Activated naive CD4-positive, alpha-beta T cell treated with anti-CD3 and anti-CD28 coated beads for 36 hours (primary cell): ENCODE data around the gene MBNL3. TPM values are rescaled to one million over a fixed set of nuclear protein-coding genes. Genes with fewer than 3 reads are reported as not detected.

ENCODE experiments used
- CTCF ChIA-PET: fragments of 350-600 bp; sonication (Branson Sonifier 250); formaldehyde crosslinking; loops from one replicate; lab custom pipeline; 2021; ENCODE audit warnings: antibody characterized with exemption; lab: Charles Lee
- DNase-seq: peaks from one replicate; pipeline ENCODE4 v3.0.0-alpha.2; 2020
- H3K27ac Mint-ChIP-seq: one replicate; pipeline ENCODE4 v1.8.0; 2021; ENCODE audit warnings: mild to moderate bottlenecking, mixed read lengths
- H3K27me3 Mint-ChIP-seq: one replicate; pipeline ENCODE4 v1.8.0; 2021; ENCODE audit warnings: low read depth, mixed read lengths
- H3K36me3 Mint-ChIP-seq: one replicate; pipeline ENCODE4 v1.8.0; 2021; ENCODE audit warnings: low read depth, mixed read lengths
- H3K4me1 Mint-ChIP-seq: one replicate; pipeline ENCODE4 v1.8.0; 2021; ENCODE audit warnings: low read depth, mixed read lengths
- H3K4me3 Mint-ChIP-seq: one replicate; pipeline ENCODE4 v1.8.0; 2021; ENCODE audit warnings: mild to moderate bottlenecking, moderate library complexity, mixed read lengths
- H3K9me3 Mint-ChIP-seq: one replicate; pipeline ENCODE4 v1.8.0; 2021; ENCODE audit warnings: mixed read lengths
- intact Hi-C: fragments of 100-400 bp; cut with micrococcal nuclease; formaldehyde crosslinking; loops from one replicate; pipeline ENCODE4 v1.15.1; 2023
- total RNA-seq, 2 experiments: library from RNA; stranded (reverse); gene quantifications; one replicate each; pipeline ENCODE4 v1.2.3, GENCODE V29; 2021

The MBNL3 gene, protein sequence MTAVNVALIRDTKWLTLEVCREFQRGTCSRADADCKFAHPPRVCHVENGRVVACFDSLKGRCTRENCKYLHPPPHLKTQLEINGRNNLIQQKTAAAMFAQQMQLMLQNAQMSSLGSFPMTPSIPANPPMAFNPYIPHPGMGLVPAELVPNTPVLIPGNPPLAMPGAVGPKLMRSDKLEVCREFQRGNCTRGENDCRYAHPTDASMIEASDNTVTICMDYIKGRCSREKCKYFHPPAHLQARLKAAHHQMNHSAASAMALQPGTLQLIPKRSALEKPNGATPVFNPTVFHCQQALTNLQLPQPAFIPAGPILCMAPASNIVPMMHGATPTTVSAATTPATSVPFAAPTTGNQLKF
- 10 to 100 TPM; 14.2 to 15.8 TPM for total RNA-seq

DNA sequence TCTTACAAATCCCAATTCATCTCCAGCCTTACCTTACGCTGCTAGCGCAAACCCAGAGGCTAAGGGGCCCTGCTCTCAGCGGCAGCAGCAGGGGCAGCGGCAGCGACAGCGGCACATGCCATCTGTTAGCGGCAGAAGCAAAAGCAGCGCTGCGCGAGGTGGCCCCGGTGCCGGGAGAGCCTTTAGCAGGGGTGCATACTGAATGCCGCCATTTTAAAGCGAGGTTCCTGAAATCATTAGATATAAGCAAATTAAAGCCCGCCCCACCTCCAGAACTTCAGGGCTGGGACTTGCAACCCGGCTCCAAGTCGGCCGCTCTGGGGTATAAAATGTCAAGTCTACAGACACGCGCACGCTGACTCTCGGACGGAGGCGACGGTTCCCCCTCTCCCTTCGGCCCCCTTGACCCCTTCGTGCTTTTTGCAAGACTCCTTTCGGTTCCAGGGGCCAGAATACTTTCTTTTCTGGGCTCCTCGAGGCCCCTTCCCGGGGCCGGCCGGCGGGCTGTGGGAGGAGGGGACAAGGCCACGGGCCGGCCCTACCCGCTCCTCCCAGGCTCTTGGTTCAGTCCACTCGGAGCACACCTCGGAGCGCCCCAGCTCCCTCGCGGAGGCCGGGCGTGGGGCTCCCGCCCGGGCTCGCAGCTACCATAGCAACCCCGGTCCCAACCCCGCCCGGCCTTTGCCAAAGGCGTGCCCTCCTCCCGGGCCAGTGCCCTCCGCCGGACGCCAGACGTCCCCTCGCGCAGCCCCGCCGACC is at the start of gene MBNL3:
Gene MBNL3 (minus strand): TSS at position 220 of the 759 bp plus-strand sequence. CDS start 49,427 bp downstream, outside the sequence.
- intact Hi-C loops, result loop anchor here (1.0 to 10.0 kb wide), 8 partner anchors 9 to 1686 kb away; partner anchors contain the start of gene STK26
- Mint-ChIP-seq H3K27ac (peak within 1 kb of the TSS; percentile 96), H3K4me3 (peak within 1 kb of the TSS; percentile 95), H3K9me3 (no peaks in the 10 kb centered on the region), H3K36me3 (no peaks in the 10 kb centered on the region), H3K27me3 (no peaks in the 10 kb centered on the region), H3K4me1 (peaks cover 33% of the 10 kb centered on the region)
- DNase-seq, result peak; percentile 63
- CTCF ChIA-PET, result no interaction called here

DNA sequence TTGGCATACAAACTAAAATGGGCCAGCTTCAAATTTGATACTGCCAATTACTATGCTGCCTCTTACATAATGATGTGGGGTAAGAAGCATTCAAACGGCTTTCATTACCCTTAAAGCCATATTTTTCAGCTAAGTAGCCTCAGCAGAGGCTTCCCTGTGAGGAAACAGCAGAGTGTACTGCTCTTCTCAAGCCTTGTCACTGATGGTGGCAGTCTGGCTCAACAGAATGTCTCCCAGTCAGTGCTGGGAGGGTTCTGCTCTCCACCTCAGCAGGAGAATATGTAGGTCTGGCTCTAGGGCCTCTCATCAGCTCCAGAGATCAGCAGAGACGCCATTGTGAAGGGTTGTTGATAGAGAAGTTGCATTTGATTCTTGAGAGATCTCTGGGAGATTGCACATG is 44.6 kb upstream of the MBNL3 start:
- no peaks in the 10 kb centered on the region for H3K36me3 Mint-ChIP-seq
- intact Hi-C loops, result no loop called here

DNA sequence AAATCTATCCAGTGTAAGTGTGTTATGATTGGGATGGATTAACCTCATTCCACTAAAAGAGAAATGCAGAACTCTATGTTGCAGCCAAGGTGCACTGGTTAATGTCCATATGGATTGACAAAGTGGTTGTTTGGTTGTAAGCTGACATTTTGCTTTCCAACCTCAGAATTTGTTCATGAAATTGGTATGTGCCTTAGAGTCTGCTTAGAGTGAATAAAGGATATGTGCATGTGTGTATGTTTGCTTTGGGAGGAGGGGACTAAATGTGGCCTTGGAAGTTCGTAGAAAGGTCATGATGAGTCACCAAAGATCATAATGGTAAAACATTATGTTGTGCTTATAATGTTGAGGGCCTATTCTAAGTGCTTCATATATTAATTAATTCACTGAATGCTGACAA is 44.1 kb upstream of the MBNL3 start:
- Mint-ChIP-seq H3K36me3 (no peaks in the 10 kb centered on the region), H3K27me3 (no peaks in the 10 kb centered on the region), H3K4me1 (no peaks in the 10 kb centered on the region), H3K9me3 (no peaks in the 10 kb centered on the region), H3K4me3 (no peak overlapping the region), H3K27ac (no peak overlapping the region)
- intact Hi-C loops, result no loop called here
- no peak for DNase-seq
- CTCF ChIA-PET, result no interaction called here

More for the DNA sequence above, 44.6 kb upstream of the MBNL3 start:
- H3K4me1 Mint-ChIP-seq, result no peaks in the 10 kb centered on the region
- CTCF ChIA-PET, result no interaction called here
- H3K4me3 Mint-ChIP-seq, result no peak overlapping the region
- no peaks in the 10 kb centered on the region for H3K9me3 Mint-ChIP-seq
- no peak overlapping the region for H3K27ac Mint-ChIP-seq
- DNase-seq, result no peak
- no peaks in the 10 kb centered on the region for H3K27me3 Mint-ChIP-seq

DNA sequence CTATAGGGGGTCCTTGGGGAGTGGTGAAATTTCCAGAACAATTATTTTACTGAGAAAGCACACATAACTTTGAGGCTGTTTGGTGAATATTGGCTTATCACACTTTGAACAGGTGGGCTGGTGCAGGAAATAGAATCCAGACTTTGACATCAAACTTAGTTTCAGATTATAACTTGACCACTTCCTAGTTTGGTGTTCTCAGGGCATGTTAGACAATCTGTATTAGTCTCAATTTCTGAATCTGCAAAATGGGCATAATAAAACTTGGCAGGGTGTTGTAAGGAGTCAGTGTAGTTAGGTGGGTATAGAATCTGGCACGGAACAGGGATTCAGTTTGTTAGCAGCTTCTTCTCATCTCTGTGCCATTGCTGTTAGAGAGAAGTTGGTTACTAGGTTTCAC is 43.3 kb upstream of the MBNL3 start:
- CTCF ChIA-PET, result no interaction called here
- no peaks in the 10 kb centered on the region for H3K9me3 Mint-ChIP-seq
- intact Hi-C loops, result no loop called here
- H3K4me1 Mint-ChIP-seq, result no peaks in the 10 kb centered on the region
- no peak for DNase-seq
- H3K36me3 Mint-ChIP-seq, result no peaks in the 10 kb centered on the region
- no peak overlapping the region for H3K4me3 Mint-ChIP-seq
- H3K27me3 Mint-ChIP-seq, result no peaks in the 10 kb centered on the region
- H3K27ac Mint-ChIP-seq, result no peak overlapping the region

DNA sequence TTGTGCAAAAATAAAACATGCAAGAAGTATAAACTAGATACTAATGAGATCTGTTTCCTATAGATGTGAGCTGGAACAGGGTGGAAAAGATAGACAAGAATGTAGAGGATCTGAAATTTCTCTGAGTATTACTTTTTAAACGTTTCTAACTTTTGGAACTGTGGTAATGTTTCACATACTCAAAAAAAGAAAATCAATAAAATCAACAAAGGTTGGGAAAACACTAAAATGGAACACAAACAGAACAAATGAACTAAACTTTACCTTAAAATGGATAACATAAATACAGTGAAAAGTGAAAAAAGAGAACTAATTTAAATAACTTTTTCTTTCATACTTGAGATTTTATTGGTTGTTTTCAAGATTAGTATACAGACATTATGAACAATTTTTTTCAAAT is 32.0 kb upstream of the MBNL3 start:
- no peak overlapping the region for H3K27ac Mint-ChIP-seq
- H3K27me3 Mint-ChIP-seq, result no peaks in the 10 kb centered on the region
- no peak for DNase-seq
- no peaks in the 10 kb centered on the region for H3K36me3 Mint-ChIP-seq
- CTCF ChIA-PET, result no interaction called here
- H3K9me3 Mint-ChIP-seq, result no peaks in the 10 kb centered on the region
- intact Hi-C loops, result no loop called here
- no peak overlapping the region for H3K4me3 Mint-ChIP-seq
- no peaks in the 10 kb centered on the region for H3K4me1 Mint-ChIP-seq

DNA sequence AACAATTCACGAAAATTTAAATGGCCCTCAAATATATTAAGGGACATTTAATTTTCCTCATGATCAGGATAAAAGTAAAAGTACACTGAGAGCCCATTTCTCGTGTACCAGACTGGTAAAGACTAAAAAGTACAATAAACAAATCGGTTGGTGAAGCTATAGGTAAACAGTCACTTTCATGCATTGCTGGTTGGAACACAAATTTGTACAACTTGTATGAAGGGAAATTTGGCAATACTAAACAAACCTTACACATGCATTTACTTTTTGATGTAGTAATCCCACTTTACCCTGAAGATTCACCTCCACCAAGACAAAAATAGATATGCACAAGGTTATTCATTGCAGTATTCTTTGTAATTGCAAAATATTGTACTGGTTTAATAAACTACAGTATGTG is 31.4 kb upstream of the MBNL3 start:
- H3K4me3 Mint-ChIP-seq, result no peak overlapping the region
- CTCF ChIA-PET, result no interaction called here
- no peaks in the 10 kb centered on the region for H3K27me3 Mint-ChIP-seq
- H3K4me1 Mint-ChIP-seq, result no peaks in the 10 kb centered on the region
- H3K36me3 Mint-ChIP-seq, result no peaks in the 10 kb centered on the region
- intact Hi-C loops, result no loop called here
- H3K9me3 Mint-ChIP-seq, result no peaks in the 10 kb centered on the region
- no peak overlapping the region for H3K27ac Mint-ChIP-seq
- no peak for DNase-seq

DNA sequence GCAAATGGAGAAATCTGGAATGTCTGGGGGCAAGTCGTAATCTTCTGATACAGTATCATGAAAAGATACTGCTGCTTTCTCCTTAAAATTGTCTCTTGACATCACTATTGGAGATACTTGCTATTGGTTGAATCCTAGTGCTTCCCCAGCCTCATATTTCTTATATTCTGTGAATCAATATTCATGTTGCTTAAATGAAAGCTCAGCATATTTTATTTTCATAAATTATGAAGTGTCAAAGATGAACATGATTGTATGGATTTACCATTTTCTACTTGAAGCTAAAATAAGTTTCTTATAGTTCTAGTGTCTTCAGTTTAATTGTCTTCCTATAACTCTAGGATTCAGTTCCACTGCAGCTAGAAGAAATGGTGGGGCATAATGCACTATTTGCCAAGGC is 29.6 kb upstream of the MBNL3 start:
- H3K9me3 Mint-ChIP-seq, result no peaks in the 10 kb centered on the region
- H3K4me1 Mint-ChIP-seq, result no peaks in the 10 kb centered on the region
- DNase-seq, result no peak
- CTCF ChIA-PET, result no interaction called here
- no peaks in the 10 kb centered on the region for H3K36me3 Mint-ChIP-seq
- no peaks in the 10 kb centered on the region for H3K27me3 Mint-ChIP-seq
- no peak overlapping the region for H3K4me3 Mint-ChIP-seq
- H3K27ac Mint-ChIP-seq, result no peak overlapping the region
- intact Hi-C loops, result no loop called here

DNA sequence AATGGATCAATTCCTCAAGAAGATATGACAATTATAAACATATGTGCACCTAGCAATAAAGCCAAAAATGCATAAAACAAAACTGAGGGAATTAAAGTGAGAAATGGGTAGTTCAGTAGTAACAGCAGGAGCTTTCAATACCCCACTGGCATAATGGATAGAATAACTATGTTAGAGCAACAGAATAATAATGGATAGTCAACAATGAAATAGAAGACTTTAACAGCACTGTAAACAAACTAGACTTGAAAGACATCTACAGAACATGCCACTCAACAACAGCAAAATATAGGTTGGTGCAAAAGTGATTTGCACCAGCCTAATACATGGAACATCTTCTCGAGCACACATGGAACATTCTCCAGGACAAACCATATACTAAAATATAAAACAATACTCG is 20.0 kb upstream of the MBNL3 start:
- intact Hi-C loops, result loop anchor here (5.0 kb wide), 1 partner anchor 217 kb away; no protein-coding TSS in a partner anchor
- Mint-ChIP-seq H3K27ac (no peak overlapping the region), H3K27me3 (no peaks in the 10 kb centered on the region), H3K4me1 (no peaks in the 10 kb centered on the region), H3K36me3 (no peaks in the 10 kb centered on the region), H3K4me3 (no peak overlapping the region), H3K9me3 (no peaks in the 10 kb centered on the region)
- DNase-seq, result no peak
- CTCF ChIA-PET, result interaction anchor here (0.7 kb wide), 1 partner anchor 216 kb away, joined by 5 read pairs; no protein-coding TSS in a partner anchor

DNA sequence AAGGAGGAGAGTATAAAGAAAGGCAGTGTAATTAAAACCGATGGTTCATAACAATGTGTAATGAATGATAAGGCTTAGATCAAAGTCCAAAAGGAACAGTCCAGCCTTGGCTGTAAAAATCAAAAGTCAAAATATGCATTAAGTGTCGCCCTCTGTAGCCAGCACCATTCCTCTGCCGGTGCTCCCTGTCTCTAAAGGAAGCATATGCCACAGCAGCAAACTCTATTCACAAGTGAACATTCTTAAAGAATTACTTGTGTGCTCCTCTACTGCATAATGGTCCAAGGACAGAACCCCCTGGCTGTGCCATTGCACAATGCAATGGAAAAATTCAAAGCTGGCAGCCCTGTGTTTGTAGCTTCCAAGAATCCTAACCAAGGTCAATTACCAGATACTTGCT is 16.3 kb upstream of the MBNL3 start:
- Mint-ChIP-seq H3K27ac (no peak overlapping the region), H3K9me3 (no peaks in the 10 kb centered on the region), H3K27me3 (no peaks in the 10 kb centered on the region), H3K36me3 (no peaks in the 10 kb centered on the region), H3K4me1 (no peaks in the 10 kb centered on the region), H3K4me3 (no peak overlapping the region)
- CTCF ChIA-PET, result interaction anchor here (1.3 kb wide), 1 partner anchor 212 kb away, joined by 3 read pairs; no protein-coding TSS in a partner anchor
- intact Hi-C loops, result loop anchor here (5.0 kb wide), 1 partner anchor 213 kb away; no protein-coding TSS in a partner anchor
- DNase-seq, result no peak

DNA sequence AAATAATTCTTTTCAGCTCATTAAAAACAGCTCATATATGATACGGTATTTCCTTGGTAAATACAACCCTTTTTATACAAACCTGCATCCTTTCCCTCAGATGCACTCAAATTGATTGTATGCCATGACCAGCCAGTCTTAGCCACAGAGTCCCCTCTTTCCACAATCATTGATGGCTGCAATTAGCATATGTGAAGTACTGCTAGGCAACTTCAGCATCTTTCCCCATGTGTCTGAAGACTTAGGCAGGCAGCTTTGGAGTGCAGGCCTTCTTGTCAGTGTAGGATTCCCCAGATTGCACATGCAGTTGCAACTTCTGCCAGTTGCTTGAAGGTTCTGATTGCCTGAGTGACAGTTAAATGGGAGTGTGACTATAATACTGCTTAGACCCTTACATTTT is 15.6 kb upstream of the MBNL3 start:
- no peaks in the 10 kb centered on the region for H3K4me1 Mint-ChIP-seq
- H3K27ac Mint-ChIP-seq, result no peak overlapping the region
- H3K36me3 Mint-ChIP-seq, result no peaks in the 10 kb centered on the region
- CTCF ChIA-PET, result no interaction called here
- intact Hi-C loops, result no loop called here
- no peaks in the 10 kb centered on the region for H3K9me3 Mint-ChIP-seq
- no peak overlapping the region for H3K4me3 Mint-ChIP-seq
- no peak for DNase-seq
- H3K27me3 Mint-ChIP-seq, result no peaks in the 10 kb centered on the region

DNA sequence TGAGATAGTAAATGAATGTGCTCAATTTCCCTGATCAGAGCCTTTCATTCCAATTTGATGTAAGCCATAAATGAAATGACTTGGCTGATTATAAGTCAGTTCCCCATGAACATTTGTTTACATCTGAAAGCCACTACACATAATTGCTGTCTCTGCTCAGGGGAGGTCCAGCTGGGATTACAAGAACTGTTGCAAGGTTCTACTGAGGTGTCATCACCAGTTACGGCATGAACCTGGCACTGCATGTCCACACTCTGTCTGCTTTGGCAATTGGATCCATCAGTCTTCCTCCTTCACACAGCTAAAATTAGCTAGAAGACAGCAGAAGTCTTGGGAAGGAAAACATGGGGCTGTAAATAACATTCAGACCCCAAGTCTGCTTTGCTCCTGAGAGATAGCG is 12.8 kb upstream of the MBNL3 start:
- Mint-ChIP-seq H3K27me3 (no peaks in the 10 kb centered on the region), H3K27ac (no peak overlapping the region), H3K9me3 (no peaks in the 10 kb centered on the region), H3K36me3 (no peaks in the 10 kb centered on the region), H3K4me1 (no peaks in the 10 kb centered on the region), H3K4me3 (no peak overlapping the region)
- DNase-seq, result no peak
- intact Hi-C loops, result no loop called here
- CTCF ChIA-PET, result no interaction called here

DNA sequence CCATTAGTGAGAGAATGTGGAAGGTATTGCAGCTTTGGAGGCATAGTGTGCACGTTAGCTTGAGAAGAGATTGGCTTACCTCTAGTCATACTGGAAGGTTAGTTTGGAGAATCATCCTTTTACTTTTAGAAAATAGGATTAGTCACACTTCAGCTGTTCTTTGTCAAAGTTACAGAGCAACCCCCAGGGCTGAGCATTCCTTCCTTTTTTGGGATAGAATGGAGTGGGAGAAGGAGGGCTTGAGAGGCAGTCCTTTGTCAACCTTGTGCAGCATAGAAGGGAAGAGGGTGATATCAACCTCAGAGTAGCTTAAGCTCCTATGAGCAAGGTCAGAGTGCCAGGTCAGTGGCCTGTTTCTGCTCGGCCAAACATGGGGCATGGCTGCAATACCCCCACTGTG is 8.6 kb upstream of the MBNL3 start:
- CTCF ChIA-PET, result no interaction called here
- Mint-ChIP-seq H3K27me3 (no peaks in the 10 kb centered on the region), H3K4me1 (no peaks in the 10 kb centered on the region), H3K36me3 (no peaks in the 10 kb centered on the region), H3K9me3 (no peaks in the 10 kb centered on the region), H3K27ac (no peak overlapping the region), H3K4me3 (no peak overlapping the region)
- DNase-seq, result no peak
- intact Hi-C loops, result no loop called here
